ENCODE data around the gene SIK3. TPM values are rescaled to one million over a fixed set of nuclear protein-coding genes. Genes with fewer than 3 reads are reported as not detected.
A peak's percentile ranks its signal among the peaks of the same experiment; 100 is the strongest.

The SIK3 gene
- total RNA-seq, 1 donor from 2014 or later: 32.9 TPM

- Histone ChIP-seq H3K4me3 (no peak overlapping the region), H3K4me1 (peaks cover 11% of the 10 kb centered on the region), H3K9me3 (no peaks in the 10 kb centered on the region), H3K36me3 (no peaks in the 10 kb centered on the region), H3K27me3 (ENCODE audit: low read depth) (no peaks in the 10 kb centered on the region), H3K27ac (no peak overlapping the region)
- ATAC-seq (no peak), DNase-seq (no peak)
- intact Hi-C loops (cut with DNase I): no loop called here
- TF ChIP-seq CTCF (IDR thresholded peaks at IDR 0.05): no peak
Observed at GRCh38 chr11:116975661-116976060, 122.6 kb downstream of the SIK3 start.

GRCh38 chr11:116973270-116973669 is 125.0 kb downstream of the SIK3 start:
- no peaks in the 10 kb centered on the region for H3K36me3 ChIP-seq
- no peak overlapping the region for H3K4me3 ChIP-seq
- H3K9me3 ChIP-seq: no peaks in the 10 kb centered on the region
- peaks cover 11% of the 10 kb centered on the region for H3K4me1 ChIP-seq
- DNase-seq: no peak
- no peak for TF ChIP-seq CTCF (IDR thresholded peaks at IDR 0.05)
- intact Hi-C loops (cut with DNase I): no loop called here
- H3K27ac ChIP-seq: no peak overlapping the region
- peak in 1 of 2 donors; percentile 41 for ATAC-seq
- no peaks in the 10 kb centered on the region for H3K27me3 ChIP-seq (ENCODE audit: low read depth)

- DNase-seq (no peak), ATAC-seq (peak; percentile 70 to 79)
- Histone ChIP-seq H3K36me3 (no peaks in the 10 kb centered on the region), H3K9me3 (no peaks in the 10 kb centered on the region), H3K4me3 (no peak overlapping the region), H3K27me3 (ENCODE audit: low read depth) (no peaks in the 10 kb centered on the region), H3K4me1 (peaks cover 11% of the 10 kb centered on the region), H3K27ac (no peak overlapping the region)
- intact Hi-C loops (cut with DNase I): no loop called here
- no peak for TF ChIP-seq CTCF (IDR thresholded peaks at IDR 0.05)
Observed at GRCh38 chr11:116972691-116973090, 125.5 kb downstream of the SIK3 start.

GRCh38 chr11:116970485-116971292 is 127.5 kb downstream of the SIK3 start:
- intact Hi-C loops (cut with DNase I): no loop called here
- ATAC-seq: no peak

GRCh38 chr11:116969694-116970093 is 128.5 kb downstream of the SIK3 start:
- no peaks in the 10 kb centered on the region for H3K9me3 ChIP-seq
- DNase-seq: no peak
- TF ChIP-seq CTCF (IDR thresholded peaks at IDR 0.05): no peak
- no peaks in the 10 kb centered on the region for H3K36me3 ChIP-seq
- peaks cover 8% of the 10 kb centered on the region for H3K4me1 ChIP-seq
- H3K27me3 ChIP-seq (ENCODE audit: low read depth): no peaks in the 10 kb centered on the region
- no peak overlapping the region for H3K27ac ChIP-seq
- no peak overlapping the region for H3K4me3 ChIP-seq
- no peak for ATAC-seq
- intact Hi-C loops (cut with DNase I): no loop called here

More at GRCh38 chr11:116970485-116971292, 127.5 kb downstream of the SIK3 start:
- no peak for TF ChIP-seq CTCF (IDR thresholded peaks at IDR 0.05)
- Histone ChIP-seq H3K9me3 (no peaks in the 10 kb centered on the region), H3K27me3 (ENCODE audit: low read depth) (no peaks in the 10 kb centered on the region), H3K36me3 (no peaks in the 10 kb centered on the region), H3K4me3 (no peak overlapping the region), H3K27ac (no peak overlapping the region), H3K4me1 (peaks cover 8% of the 10 kb centered on the region)
- DNase-seq: no peak

All from lower lobe of right lung (tissue), 2 donors.